Cardiac fibroblast (primary cell): ENCODE results near the gene LPP.
A peak's percentile ranks its signal among the peaks of the same experiment; 100 is the strongest.

Experiments used
- DNase-seq, 2 donors: peaks; one replicate each; pipeline versions ENCODE4 v3.0.0 to v3.0.0-alpha.2; 2010; ENCODE audit warnings: low read depth in 2 of 2
- H3K4me3 ChIP-seq, 2 donors: replicated peaks in 1 of 2; 1 replicate in 1 of 2; 2 replicates in 1 of 2; pipeline ENCODE4 v1.5.1; 2011; ENCODE audit warnings: low read depth in 2 of 2, low read length in 2 of 2, mild to moderate bottlenecking in 2 of 2, moderate library complexity in 1 of 2
- CTCF ChIP-seq: IDR thresholded peaks from one replicate; pipeline ENCODE4 v1.5.1; 2011; ENCODE audit warnings: low read depth, mild to moderate bottlenecking, low read length, inconsistent platforms

LPP gene

DNA sequence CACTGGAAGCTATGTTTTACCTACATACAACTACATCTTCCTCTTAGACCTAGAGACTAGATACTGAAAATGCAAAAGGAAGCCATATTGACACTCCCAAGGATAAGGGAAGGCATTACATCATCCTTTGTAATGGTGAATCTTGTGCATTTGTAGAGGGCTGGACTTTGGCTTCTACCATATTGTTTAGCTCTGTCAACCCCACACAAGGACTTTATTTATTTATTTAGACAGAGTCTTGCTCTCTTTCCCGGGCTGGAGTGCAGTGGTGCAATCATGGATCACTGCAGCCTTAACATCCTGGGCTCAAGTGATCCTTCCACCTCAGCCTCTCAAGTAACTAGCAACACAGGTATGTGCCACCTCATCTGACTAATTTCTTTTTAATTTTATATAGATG, 686.3 kb downstream of the LPP start:
- no peak overlapping the region for H3K4me3 ChIP-seq
- TF ChIP-seq CTCF, result no peak
- no peak for DNase-seq

DNA sequence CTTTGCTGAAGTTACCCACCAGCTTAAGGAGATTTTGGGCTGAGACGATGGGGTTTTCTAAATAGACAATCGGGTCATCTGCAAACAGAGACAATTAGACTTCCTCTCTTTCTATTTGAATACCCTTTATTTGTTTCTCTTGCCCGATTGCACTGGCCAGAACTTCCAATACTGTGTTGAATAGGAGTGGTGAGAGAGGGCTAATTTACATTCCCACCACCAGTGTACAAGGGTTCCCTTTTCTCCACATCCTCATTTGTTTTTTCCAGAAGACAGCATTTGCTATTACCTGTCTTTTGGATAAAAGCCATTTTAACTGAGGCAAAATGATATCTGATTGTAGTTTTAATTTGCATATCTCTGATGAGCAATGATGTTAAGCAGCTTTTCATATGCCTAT, 687.9 kb downstream of the LPP start:
- DNase-seq, result no peak
- TF ChIP-seq CTCF, result no peak
- no peak overlapping the region for H3K4me3 ChIP-seq

DNA sequence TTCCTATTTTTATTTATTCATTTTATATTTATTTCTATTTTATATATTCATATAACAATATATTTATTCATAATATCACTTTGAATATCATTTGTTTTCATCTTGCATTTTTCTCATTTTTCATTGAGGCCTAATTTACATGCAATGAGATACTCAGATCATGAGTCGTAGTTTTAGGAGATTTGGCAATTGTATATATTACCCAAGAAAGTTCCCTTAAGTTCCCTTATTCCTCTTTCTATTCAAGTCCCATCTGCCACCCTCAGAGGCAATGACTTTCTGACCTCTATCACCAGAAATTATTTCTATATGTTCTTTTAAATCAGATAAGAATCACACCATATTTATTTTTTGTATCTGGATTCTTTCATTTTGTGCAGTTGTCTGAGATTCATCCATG, 688.7 kb downstream of the LPP start:
- TF ChIP-seq CTCF, result no peak
- peak in 1 of 2 donors; percentile 61 for DNase-seq
- no peak overlapping the region for H3K4me3 ChIP-seq

GRCh38 chr3:188844096-188844495, 690.1 kb downstream of the LPP start:
- DNase-seq, result no peak
- TF ChIP-seq CTCF, result no peak
- no peak overlapping the region for H3K4me3 ChIP-seq

- no peak for TF ChIP-seq CTCF
- no peak overlapping the region for H3K4me3 ChIP-seq
These were observed 691.6 kb downstream of the LPP start for GRCh38 chr3:188845514-188845913.

DNA sequence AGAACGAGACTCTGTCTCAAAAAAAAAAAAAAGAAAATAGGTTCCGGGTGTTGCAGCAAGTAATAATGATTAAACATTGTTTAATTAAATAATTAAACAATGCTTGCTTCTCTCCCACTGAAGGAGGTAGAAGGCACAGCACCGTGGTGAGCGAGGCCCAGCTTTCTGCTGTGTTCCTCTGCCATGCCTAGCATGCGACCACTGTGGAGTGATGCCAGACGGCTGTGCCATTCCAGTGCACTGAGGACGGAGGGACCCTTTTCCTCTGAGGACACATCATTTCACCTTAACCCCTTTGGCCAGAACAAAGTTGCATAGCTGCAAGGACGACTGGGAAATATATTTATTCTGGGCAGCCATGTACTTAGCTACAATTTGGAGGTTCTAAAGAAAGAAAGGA, 695.0 kb downstream of the LPP start:
- no peak for DNase-seq
- no peak for TF ChIP-seq CTCF
- H3K4me3 ChIP-seq, result no peak overlapping the region

More at GRCh38 chr3:188845514-188845913, 691.6 kb downstream of the LPP start:
- no peak for DNase-seq
